GM23338 (cell line): ENCODE measurements around the gene EHMT2. TPM values are rescaled to one million over a fixed set of nuclear protein-coding genes. Genes with fewer than 3 reads are reported as not detected.
"Not testable (repeated sequence)": the region's sequence is repeated elsewhere in the genome, so short reads cannot be mapped to it uniquely, and the experiment has no call there.

Experiments
- ATAC-seq: fragments of 200-7000 bp; cut with Tn5 transposase; 3 replicates; pipeline ENCODE4 v1.9.1; 2020
- DNase-seq: peaks from one replicate; pipeline ENCODE4 v3.0.0-alpha.2; 2015; ENCODE audit warnings: low spot score
- H2AFZ ChIP-seq: fragments of 200-600 bp; sonication (generic); 2 replicates; pipeline ENCODE4 v1.8.0; 2016; ENCODE audit warnings: antibody characterized with exemption, mild to moderate bottlenecking, moderate library complexity
- H3F3A ChIP-seq: fragments of 200-600 bp; sonication (generic); replicated peaks from 2 replicates; pipeline ENCODE4 v1.8.0; 2017; ENCODE audit warnings: antibody characterized with exemption, mixed run types, low read depth
- H3K27ac ChIP-seq: fragments of 200-600 bp; sonication (generic); 2 replicates; pipeline ENCODE4 v1.6.1; 2016; ENCODE audit warnings: low read depth
- H3K27me3 ChIP-seq: fragments of 200-600 bp; sonication (generic); 2 replicates; pipeline ENCODE4 v1.8.0; 2016; ENCODE audit warnings: mild to moderate bottlenecking, mixed run types, moderate library complexity; ENCODE audit not compliant: insufficient read depth
- H3K36me3 ChIP-seq: fragments of 200-600 bp; sonication (generic); 2 replicates; pipeline ENCODE4 v1.8.0; 2016; ENCODE audit warnings: mild to moderate bottlenecking; ENCODE audit not compliant: insufficient read depth
- H3K4me1 ChIP-seq: fragments of 200-600 bp; sonication (generic); 2 replicates; pipeline ENCODE4 v1.8.0; 2016; ENCODE audit warnings: mild to moderate bottlenecking, moderate library complexity; ENCODE audit not compliant: insufficient read depth
- H3K4me2 ChIP-seq: fragments of 200-600 bp; sonication (generic); 2 replicates; pipeline ENCODE4 v1.7.1; 2017; ENCODE audit warnings: mixed run types
- H3K4me3 ChIP-seq: fragments of 200-600 bp; sonication (generic); 2 replicates; pipeline ENCODE4 v1.6.1; 2016; ENCODE audit warnings: mixed run types
- H3K79me2 ChIP-seq: fragments of 200-600 bp; sonication (generic); replicated peaks from 2 replicates; pipeline ENCODE4 v1.8.0; 2017; ENCODE audit warnings: mild to moderate bottlenecking; ENCODE audit not compliant: insufficient read depth
- H3K9me2 ChIP-seq: fragments of 200-600 bp; sonication (generic); 2 replicates; pipeline ENCODE4 v1.8.0; 2017; ENCODE audit not compliant: insufficient read depth
- H4K20me1 ChIP-seq: fragments of 200-600 bp; sonication (generic); replicated peaks from 2 replicates; pipeline ENCODE4 v1.8.0; 2017; ENCODE audit warnings: mild to moderate bottlenecking; ENCODE audit not compliant: insufficient read depth
- H3K27ac Mint-ChIP-seq: 2 replicates; pipeline ENCODE4 v1.8.0; 2020; ENCODE audit warnings: inconsistent platforms, mild to moderate bottlenecking, moderate library complexity, mixed read lengths
- H3K27me3 Mint-ChIP-seq: 3 replicates; pipeline ENCODE4 v1.8.0; 2022; ENCODE audit warnings: low read depth, mild to moderate bottlenecking, moderate library complexity, mixed read lengths, inconsistent platforms; ENCODE audit not compliant: insufficient read depth, poor library complexity
- H3K36me3 Mint-ChIP-seq: 3 replicates; pipeline ENCODE4 v1.8.0; 2021; ENCODE audit warnings: low read depth, mild to moderate bottlenecking, inconsistent platforms, moderate library complexity, mixed read lengths
- H3K4me1 Mint-ChIP-seq: 3 replicates; pipeline ENCODE4 v1.8.0; 2020; ENCODE audit warnings: mild to moderate bottlenecking, inconsistent platforms, mixed read lengths
- H3K4me3 Mint-ChIP-seq: 3 replicates; pipeline ENCODE4 v1.8.0; 2021; ENCODE audit warnings: moderate library complexity, mild to moderate bottlenecking, inconsistent platforms, mixed read lengths
- H3K9me3 Mint-ChIP-seq: 3 replicates; pipeline ENCODE4 v1.8.0; 2020; ENCODE audit warnings: moderate library complexity, mild to moderate bottlenecking, inconsistent platforms, mixed read lengths
- CREB1 ChIP-seq: fragments of 250-450 bp; sonication (Bioruptor Pico); IDR thresholded peaks from 2 replicates; pipeline ENCODE4 v1.5.0; 2020; ENCODE audit warnings: low read depth, mild to moderate bottlenecking, moderate library complexity
- CTCF ChIP-seq, 2 experiments: fragments of 200-600 bp in 1 of 2; sonication (generic) in 1 of 2; conservative IDR thresholded peaks; 2 replicates each; pipeline versions ENCODE4 v1.5.1 to v1.6.1; 2016 to 2017; ENCODE audit warnings: antibody characterized with exemption in 2 of 2, low read depth in 2 of 2, mild to moderate bottlenecking in 2 of 2, moderate library complexity in 1 of 2
- EZH2 ChIP-seq: fragments of 200-600 bp; sonication (generic); IDR thresholded peaks from one replicate; pipeline ENCODE4 v1.8.0; 2017; ENCODE audit warnings: antibody characterized with exemption, mild to moderate bottlenecking, low read depth; ENCODE audit not compliant: unreplicated experiment
- JUNB ChIP-seq: IDR thresholded peaks from one replicate; pipeline ENCODE4 v1.6.1; 2016; ENCODE audit warnings: antibody characterized with exemption; ENCODE audit not compliant: unreplicated experiment
- NANOG ChIP-seq: IDR thresholded peaks from 2 replicates; pipeline ENCODE4 v1.6.1; 2016; ENCODE audit warnings: antibody characterized with exemption, borderline replicate concordance
- POLR2AphosphoS5 ChIP-seq: IDR thresholded peaks from 2 replicates; pipeline ENCODE4 v1.6.1; 2016; ENCODE audit warnings: antibody characterized with exemption, low read depth
- STAT1 ChIP-seq: IDR thresholded peaks from one replicate; pipeline ENCODE4 v1.6.1; 2016; ENCODE audit warnings: antibody characterized with exemption; ENCODE audit not compliant: unreplicated experiment
- ZNF114 ChIP-seq: fragments of 250-450 bp; sonication (Bioruptor Pico); IDR thresholded peaks from 2 replicates; pipeline ENCODE4 v1.5.0; 2020; ENCODE audit warnings: mild to moderate bottlenecking, moderate library complexity
- ZNF331 ChIP-seq: fragments of 250-450 bp; sonication (Bioruptor Pico); IDR thresholded peaks from 2 replicates; pipeline ENCODE4 v1.5.0; 2020; ENCODE audit warnings: low read depth, mild to moderate bottlenecking, moderate library complexity
- polyA plus RNA-seq: library from polyadenylated mRNA; unstranded; fragments of >200 nt; fragmentation: Nextera tagmentation; extraction: Ambion mirVana; gene quantifications from 2 replicates; pipeline ENCODE4 v1.2.1, GENCODE V29; 2016
- total RNA-seq: library from RNA; depleted of rRNA; stranded (reverse); fragments of >200 nt; shearing (Covaris generic); gene quantifications from 2 replicates; pipeline ENCODE4 v1.2.3, GENCODE V29; 2014
- TF ChIP-seq, protein P1 (sequence below): IDR thresholded peaks from one replicate; pipeline ENCODE4 v1.6.1; 2018; ENCODE audit warnings: antibody characterized with exemption; ENCODE audit not compliant: unreplicated experiment

EHMT2 gene
- total and polyA plus RNA-seq, 2 experiments from 2014 or later = 113 to 193 TPM

DNA sequence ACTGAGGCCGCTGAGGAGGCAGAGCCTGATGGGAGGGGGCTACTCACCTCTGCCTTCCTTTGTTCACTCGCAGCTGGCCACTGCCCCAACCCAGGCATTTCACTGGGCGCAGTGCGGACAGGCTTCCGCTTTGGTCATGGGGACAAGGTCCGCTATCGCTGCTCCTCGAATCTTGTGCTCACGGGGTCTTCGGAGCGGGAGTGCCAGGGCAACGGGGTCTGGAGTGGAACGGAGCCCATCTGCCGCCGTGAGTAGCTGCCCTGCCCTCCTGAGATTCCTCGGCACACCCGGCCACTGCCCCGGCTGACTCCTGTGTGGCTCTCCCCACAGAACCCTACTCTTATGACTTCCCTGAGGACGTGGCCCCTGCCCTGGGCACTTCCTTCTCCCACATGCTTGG lies 36.0 kb upstream of the EHMT2 start:
- Histone ChIP-seq H3K79me2 (no peaks in the 10 kb centered on the region), H3K4me1 (no peaks in the 10 kb centered on the region), H4K20me1 (no peaks in the 10 kb centered on the region), H3F3A (no peaks in the 10 kb centered on the region), H3K36me3 (no peaks in the 10 kb centered on the region), H3K27ac (no peak overlapping the region), H3K4me3 (no peak overlapping the region), H3K9me2 (peaks cover 4% of the 10 kb centered on the region; the same call in 1 of the 2 replicates), H2AFZ (no peak overlapping the region), H3K4me2 (no peak overlapping the region), H3K27me3 (no peaks in the 10 kb centered on the region)
- Mint-ChIP-seq H3K4me1 (no peaks in the 10 kb centered on the region), H3K27ac (no peak overlapping the region), H3K36me3 (no peaks in the 10 kb centered on the region), H3K9me3 (peaks cover 11% of the 10 kb centered on the region; the same call in 2 of the 3 replicates), H3K27me3 (peaks cover 10% of the 10 kb centered on the region), H3K4me3 (no peak overlapping the region)
- no peak for DNase-seq
- no peak for ATAC-seq
- TF ChIP-seq POLR2AphosphoS5 (no peak), ZNF114 (CRISPR knock-in tag) (no peak), STAT1 (no peak), ZNF331 (CRISPR knock-in tag) (no peak), CREB1 (CRISPR knock-in tag) (no peak), JUNB (no peak), NANOG (no peak), EZH2 (no peak), CTCF (conservative IDR thresholded peaks at IDR 0.05; ENCODE audit: low read depth in 2 of 2) (no peak)
- TF ChIP-seq, protein P1, sequence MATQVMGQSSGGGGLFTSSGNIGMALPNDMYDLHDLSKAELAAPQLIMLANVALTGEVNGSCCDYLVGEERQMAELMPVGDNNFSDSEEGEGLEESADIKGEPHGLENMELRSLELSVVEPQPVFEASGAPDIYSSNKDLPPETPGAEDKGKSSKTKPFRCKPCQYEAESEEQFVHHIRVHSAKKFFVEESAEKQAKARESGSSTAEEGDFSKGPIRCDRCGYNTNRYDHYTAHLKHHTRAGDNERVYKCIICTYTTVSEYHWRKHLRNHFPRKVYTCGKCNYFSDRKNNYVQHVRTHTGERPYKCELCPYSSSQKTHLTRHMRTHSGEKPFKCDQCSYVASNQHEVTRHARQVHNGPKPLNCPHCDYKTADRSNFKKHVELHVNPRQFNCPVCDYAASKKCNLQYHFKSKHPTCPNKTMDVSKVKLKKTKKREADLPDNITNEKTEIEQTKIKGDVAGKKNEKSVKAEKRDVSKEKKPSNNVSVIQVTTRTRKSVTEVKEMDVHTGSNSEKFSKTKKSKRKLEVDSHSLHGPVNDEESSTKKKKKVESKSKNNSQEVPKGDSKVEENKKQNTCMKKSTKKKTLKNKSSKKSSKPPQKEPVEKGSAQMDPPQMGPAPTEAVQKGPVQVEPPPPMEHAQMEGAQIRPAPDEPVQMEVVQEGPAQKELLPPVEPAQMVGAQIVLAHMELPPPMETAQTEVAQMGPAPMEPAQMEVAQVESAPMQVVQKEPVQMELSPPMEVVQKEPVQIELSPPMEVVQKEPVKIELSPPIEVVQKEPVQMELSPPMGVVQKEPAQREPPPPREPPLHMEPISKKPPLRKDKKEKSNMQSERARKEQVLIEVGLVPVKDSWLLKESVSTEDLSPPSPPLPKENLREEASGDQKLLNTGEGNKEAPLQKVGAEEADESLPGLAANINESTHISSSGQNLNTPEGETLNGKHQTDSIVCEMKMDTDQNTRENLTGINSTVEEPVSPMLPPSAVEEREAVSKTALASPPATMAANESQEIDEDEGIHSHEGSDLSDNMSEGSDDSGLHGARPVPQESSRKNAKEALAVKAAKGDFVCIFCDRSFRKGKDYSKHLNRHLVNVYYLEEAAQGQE = no peak

DNA sequence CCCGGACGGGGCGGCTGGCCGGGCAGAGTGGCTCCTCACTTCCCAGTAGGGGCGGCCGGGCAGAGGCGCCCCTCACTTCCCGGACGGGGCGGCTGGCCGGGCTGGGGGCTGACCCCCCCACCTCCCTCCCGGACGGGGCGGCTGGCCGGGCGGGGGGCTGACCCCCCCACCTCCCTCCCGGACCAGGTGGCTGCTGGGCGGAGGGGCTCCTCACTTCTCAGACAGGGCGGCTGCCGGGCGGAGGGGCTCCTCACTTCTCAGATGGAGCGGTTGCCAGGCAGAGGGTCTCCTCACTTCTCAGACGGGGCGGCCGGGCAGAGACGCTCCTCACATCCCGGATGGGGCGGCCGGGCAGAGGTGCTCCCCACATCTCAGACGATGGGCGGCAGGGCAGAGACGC lies 34.6 kb upstream of the EHMT2 start:
- H2AFZ ChIP-seq, ATAC-seq, H3K27ac Mint-ChIP-seq, H4K20me1 ChIP-seq, H3K27ac ChIP-seq, H3K27me3 ChIP-seq, H3K36me3 Mint-ChIP-seq, H3K4me3 Mint-ChIP-seq, H3K79me2 ChIP-seq, H3K4me1 ChIP-seq, H3K36me3 ChIP-seq, H3K9me2 ChIP-seq, H3K4me1 Mint-ChIP-seq, H3K4me3 ChIP-seq, H3F3A ChIP-seq, DNase-seq, H3K4me2 ChIP-seq: not testable (repeated sequence)
- Mint-ChIP-seq H3K27me3 (peaks cover 12% of the 10 kb centered on the region), H3K9me3 (peaks cover 11% of the 10 kb centered on the region; the same call in 2 of the 3 replicates)
